Measurements from ENCODE around the gene OR2A2.

The OR2A2 gene

GRCh38 chr7:144069511-144069910, 39.9 kb upstream of the OR2A2 start, which contains the start of gene OR2A25:
OR2A25 (plus strand) TSS chr7:144069811; CDS start chr7:144074220, 4,409 bp downstream.
- ATAC-seq = no peak
- TF ChIP-seq ZFP3 (CRISPR knock-in tag; IDR thresholded peaks at IDR 0.05) = no peak
- no peak for TF ChIP-seq PATZ1 (CRISPR knock-in tag; IDR thresholded peaks at IDR 0.05; ENCODE audit: borderline replicate concordance)

- no peak for ATAC-seq
- TF ChIP-seq ISL1 (CRISPR knock-in tag; IDR thresholded peaks at IDR 0.05) (no peak), CSDC2 (CRISPR knock-in tag; IDR thresholded peaks at IDR 0.05) (no peak), ARNTL (CRISPR knock-in tag; IDR thresholded peaks at IDR 0.05; ENCODE audit: borderline replicate concordance, low read depth) (no peak), ZNF8 (CRISPR knock-in tag; IDR thresholded peaks at IDR 0.05) (no peak), CSRNP3 (CRISPR knock-in tag; IDR thresholded peaks at IDR 0.05) (no peak), ZC3H10 (CRISPR knock-in tag; IDR thresholded peaks at IDR 0.05) (no peak), ZFP3 (CRISPR knock-in tag; IDR thresholded peaks at IDR 0.05) (no peak), ZNF565 (CRISPR knock-in tag; conservative IDR thresholded peaks at IDR 0.05; ENCODE audit: low read depth) (no peak), OSR1 (CRISPR knock-in tag; IDR thresholded peaks at IDR 0.05) (no peak)
Measured at GRCh38 chr7:144069953-144070352, 39.4 kb upstream of the OR2A2 start.

GRCh38 chr7:144074374-144074773, 35.0 kb upstream of the OR2A2 start:
- no peak for ATAC-seq
- no peak for TF ChIP-seq POU6F1 (CRISPR knock-in tag; IDR thresholded peaks at IDR 0.05; ENCODE audit: borderline replicate concordance, low read depth)
- TF ChIP-seq ZC3H10 (CRISPR knock-in tag; IDR thresholded peaks at IDR 0.05) = no peak
- TF ChIP-seq TSHZ2 (CRISPR knock-in tag; IDR thresholded peaks at IDR 0.05) = no peak
- TF ChIP-seq ISL1 (CRISPR knock-in tag; IDR thresholded peaks at IDR 0.05) = no peak
- no peak for TF ChIP-seq ZFP30 (CRISPR knock-in tag; IDR thresholded peaks at IDR 0.05)
- TF ChIP-seq CSRNP3 (CRISPR knock-in tag; IDR thresholded peaks at IDR 0.05) = no peak
- TF ChIP-seq ZNF70 (CRISPR knock-in tag; IDR thresholded peaks at IDR 0.05) = no peak
- no peak for TF ChIP-seq ZFP3 (CRISPR knock-in tag; IDR thresholded peaks at IDR 0.05)
- TF ChIP-seq BACH2 (CRISPR knock-in tag; IDR thresholded peaks at IDR 0.05; ENCODE audit: borderline replicate concordance) = no peak
- TF ChIP-seq OSR1 (CRISPR knock-in tag; IDR thresholded peaks at IDR 0.05) = no peak
- TF ChIP-seq ZNF8 (CRISPR knock-in tag; IDR thresholded peaks at IDR 0.05) = no peak

GRCh38 chr7:144085978-144086377, 23.4 kb upstream of the OR2A2 start, which contains the start of gene OR2A12:
OR2A12 (plus strand) TSS chr7:144086278; CDS start chr7:144095108, 8,830 bp downstream.
- no peak for TF ChIP-seq PPARA (CRISPR knock-in tag; IDR thresholded peaks at IDR 0.05; ENCODE audit: borderline replicate concordance)
- TF ChIP-seq TOX (CRISPR knock-in tag; IDR thresholded peaks at IDR 0.05; ENCODE audit: borderline replicate concordance) = no peak
- no peak for TF ChIP-seq CREB5 (CRISPR knock-in tag; IDR thresholded peaks at IDR 0.05; ENCODE audit: low read depth)
- TF ChIP-seq TCF4 (CRISPR knock-in tag; IDR thresholded peaks at IDR 0.05; ENCODE audit: borderline replicate concordance) = no peak
- no peak for TF ChIP-seq ZFP3 (CRISPR knock-in tag; IDR thresholded peaks at IDR 0.05)
- no peak for TF ChIP-seq ZFP30 (CRISPR knock-in tag; IDR thresholded peaks at IDR 0.05)
- no peak for TF ChIP-seq ARNTL (CRISPR knock-in tag; IDR thresholded peaks at IDR 0.05; ENCODE audit: borderline replicate concordance, low read depth)
- TF ChIP-seq ZNF70 (CRISPR knock-in tag; IDR thresholded peaks at IDR 0.05) = no peak
- TF ChIP-seq ZNF565 (CRISPR knock-in tag; conservative IDR thresholded peaks at IDR 0.05; ENCODE audit: low read depth) = no peak
- no peak for ATAC-seq
